Calu3 (cell line): Measurements from ENCODE around the gene RBPMS2. TPM values are rescaled to one million over a fixed set of nuclear protein-coding genes. Genes with fewer than 3 reads are reported as not detected.

Experiments
- BruUV-seq: library from RNA; stranded (reverse); fragments of 400-500 nt; replicated peaks from 2 replicates; lab custom pipeline; 2021; lab: Mats Ljungman, UMichigan
- CTCF ChIA-PET: fragments of 300-600 bp; sonication (Branson Sonifier 250); formaldehyde crosslinking; loops from one replicate; lab custom pipeline; 2022; ENCODE audit warnings: antibody characterized with exemption; lab: Charles Lee
- DNase-seq: peaks from one replicate; pipeline ENCODE4 v3.0.0; 2022
- H3K27ac Mint-ChIP-seq: one replicate; pipeline ENCODE4 v1.8.0; 2022; ENCODE audit warnings: mixed read lengths; ENCODE audit not compliant: unreplicated experiment
- H3K27me3 Mint-ChIP-seq: one replicate; pipeline ENCODE4 v1.8.0; 2022; ENCODE audit warnings: mixed read lengths; ENCODE audit not compliant: unreplicated experiment
- H3K36me3 Mint-ChIP-seq: one replicate; pipeline ENCODE4 v1.8.0; 2022; ENCODE audit warnings: mild to moderate bottlenecking, moderate library complexity, mixed read lengths; ENCODE audit not compliant: insufficient read depth, unreplicated experiment
- H3K4me1 Mint-ChIP-seq: one replicate; pipeline ENCODE4 v1.8.0; 2022; ENCODE audit warnings: mild to moderate bottlenecking, low read depth, mixed read lengths; ENCODE audit not compliant: unreplicated experiment
- H3K4me3 Mint-ChIP-seq: one replicate; pipeline ENCODE4 v1.8.0; 2022; ENCODE audit warnings: mild to moderate bottlenecking, low read depth, moderate library complexity, mixed read lengths; ENCODE audit not compliant: unreplicated experiment
- H3K9me3 Mint-ChIP-seq: one replicate; pipeline ENCODE4 v1.8.0; 2022; ENCODE audit warnings: low read depth, mixed read lengths; ENCODE audit not compliant: unreplicated experiment
- intact Hi-C: fragments of 100-400 bp; cut with micrococcal nuclease; formaldehyde crosslinking; loops from one replicate; pipeline ENCODE4 v1.10.0; 2022; ENCODE audit not compliant: unreplicated experiment
- total RNA-seq: library from RNA; stranded (reverse); gene quantifications from 2 replicates; pipeline ENCODE4 v1.2.3, GENCODE V29; 2022
- TF ChIP-seq, protein P1 (sequence below): fragments of 200-600 bp; IDR thresholded peaks from one replicate; pipeline ENCODE4 v1.8.0; 2022; ENCODE audit warnings: antibody characterized with exemption; ENCODE audit not compliant: unreplicated experiment

The RBPMS2 gene
- total RNA-seq, 1 experiment from 2014 or later, result 1.4 TPM

GRCh38 chr15:64701051-64701450 lies 74.3 kb downstream of the RBPMS2 start:
- CTCF ChIA-PET, result interaction anchor here (0.6 to 1.0 kb wide), 3 partner anchors 30 to 257 kb away, joined by 6 to 7 read pairs (median 6); no protein-coding TSS in a partner anchor
- no peaks in the 10 kb centered on the region for H3K9me3 Mint-ChIP-seq
- TF ChIP-seq, protein P1, sequence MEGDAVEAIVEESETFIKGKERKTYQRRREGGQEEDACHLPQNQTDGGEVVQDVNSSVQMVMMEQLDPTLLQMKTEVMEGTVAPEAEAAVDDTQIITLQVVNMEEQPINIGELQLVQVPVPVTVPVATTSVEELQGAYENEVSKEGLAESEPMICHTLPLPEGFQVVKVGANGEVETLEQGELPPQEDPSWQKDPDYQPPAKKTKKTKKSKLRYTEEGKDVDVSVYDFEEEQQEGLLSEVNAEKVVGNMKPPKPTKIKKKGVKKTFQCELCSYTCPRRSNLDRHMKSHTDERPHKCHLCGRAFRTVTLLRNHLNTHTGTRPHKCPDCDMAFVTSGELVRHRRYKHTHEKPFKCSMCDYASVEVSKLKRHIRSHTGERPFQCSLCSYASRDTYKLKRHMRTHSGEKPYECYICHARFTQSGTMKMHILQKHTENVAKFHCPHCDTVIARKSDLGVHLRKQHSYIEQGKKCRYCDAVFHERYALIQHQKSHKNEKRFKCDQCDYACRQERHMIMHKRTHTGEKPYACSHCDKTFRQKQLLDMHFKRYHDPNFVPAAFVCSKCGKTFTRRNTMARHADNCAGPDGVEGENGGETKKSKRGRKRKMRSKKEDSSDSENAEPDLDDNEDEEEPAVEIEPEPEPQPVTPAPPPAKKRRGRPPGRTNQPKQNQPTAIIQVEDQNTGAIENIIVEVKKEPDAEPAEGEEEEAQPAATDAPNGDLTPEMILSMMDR, result no peak
- H3K27me3 Mint-ChIP-seq, result no peaks in the 10 kb centered on the region
- peaks cover 36% of the 10 kb centered on the region for H3K36me3 Mint-ChIP-seq
- H3K27ac Mint-ChIP-seq, result no peak overlapping the region
- no TSS peak for BruUV-seq
- DNase-seq, result no peak
- intact Hi-C loops, result no loop called here
- H3K4me3 Mint-ChIP-seq, result peak overlapping the region; percentile 69
- H3K4me1 Mint-ChIP-seq, result peaks cover 45% of the 10 kb centered on the region

DNA sequence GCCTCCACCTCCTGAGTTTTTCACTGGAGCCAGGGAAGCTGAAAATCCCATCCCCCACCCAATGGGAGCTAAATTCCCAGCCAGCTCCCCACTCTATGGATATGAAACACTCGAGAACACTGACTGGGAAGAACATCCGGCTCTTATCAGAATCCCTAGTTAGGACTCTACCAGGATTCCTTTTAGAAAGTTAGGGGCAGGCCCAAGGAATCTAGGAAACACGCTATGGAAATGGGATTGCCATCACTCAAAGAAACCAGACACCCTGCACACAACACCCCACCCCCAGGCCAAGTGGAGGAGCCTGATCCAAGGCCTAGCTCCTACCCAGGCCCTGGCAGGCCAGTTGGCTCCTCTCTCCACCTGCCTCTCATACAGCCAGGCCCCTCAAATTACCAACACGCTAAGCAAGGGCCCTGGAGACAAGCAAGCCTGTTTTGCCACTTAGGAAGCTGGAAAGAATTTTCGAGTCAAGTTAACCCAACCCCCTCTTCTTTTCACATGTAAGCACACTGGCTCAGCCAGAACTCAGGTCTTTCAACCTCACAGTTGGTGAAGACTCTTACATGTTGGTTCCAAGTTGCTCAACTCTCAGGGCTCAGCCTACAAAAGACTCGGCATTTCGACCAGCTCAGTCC lies 75.5 kb downstream of the RBPMS2 start:
- no peak for DNase-seq
- CTCF ChIA-PET, result interaction anchor here (0.6 kb wide), 1 partner anchor 134 kb away, joined by 3 read pairs; no protein-coding TSS in a partner anchor
- H3K4me3 Mint-ChIP-seq, result no peak overlapping the region
- H3K9me3 Mint-ChIP-seq, result no peaks in the 10 kb centered on the region
- peaks cover 36% of the 10 kb centered on the region for H3K36me3 Mint-ChIP-seq
- H3K27ac Mint-ChIP-seq, result no peak overlapping the region
- no TSS peak for BruUV-seq
- no peaks in the 10 kb centered on the region for H3K27me3 Mint-ChIP-seq
- intact Hi-C loops, result no loop called here
- peaks cover 45% of the 10 kb centered on the region for H3K4me1 Mint-ChIP-seq
- TF ChIP-seq, protein P1, result no peak

GRCh38 chr15:64698823-64699222 lies 76.6 kb downstream of the RBPMS2 start:
- no peak overlapping the region for H3K27ac Mint-ChIP-seq
- intact Hi-C loops, result no loop called here
- H3K9me3 Mint-ChIP-seq, result no peaks in the 10 kb centered on the region
- no TSS peak for BruUV-seq
- H3K27me3 Mint-ChIP-seq, result no peaks in the 10 kb centered on the region
- CTCF ChIA-PET, result no interaction called here
- H3K36me3 Mint-ChIP-seq, result peaks cover 45% of the 10 kb centered on the region
- H3K4me1 Mint-ChIP-seq, result peaks cover 45% of the 10 kb centered on the region
- TF ChIP-seq, protein P1, result no peak
- H3K4me3 Mint-ChIP-seq, result no peak overlapping the region
- DNase-seq, result no peak

- intact Hi-C loops, result no loop called here
- Mint-ChIP-seq H3K9me3 (no peaks in the 10 kb centered on the region), H3K4me3 (no peak overlapping the region), H3K36me3 (peaks cover 41% of the 10 kb centered on the region), H3K27me3 (no peaks in the 10 kb centered on the region), H3K4me1 (peaks cover 45% of the 10 kb centered on the region), H3K27ac (no peak overlapping the region)
- no peak for DNase-seq
- TF ChIP-seq, protein P1, result no peak
- CTCF ChIA-PET, result interaction anchor here (0.6 kb wide), 1 partner anchor 1869 kb away, joined by 5 read pairs; no protein-coding TSS in a partner anchor
- no TSS peak for BruUV-seq
These were observed 77.4 kb downstream of the RBPMS2 start for GRCh38 chr15:64697911-64698369.
